K562 (cell line): ENCODE results near the gene NOP10. TPM values are rescaled to one million over a fixed set of nuclear protein-coding genes. Genes with fewer than 3 reads are reported as not detected.

ENCODE experiments used
- ARHGAP35 ChIP-seq: fragments of 450-650 bp; IDR thresholded peaks from 2 replicates; pipeline ENCODE4 v1.6.1; 2018; ENCODE audit not compliant: partially characterized antibody
- GATAD2A ChIP-seq: fragments of 450-650 bp; IDR thresholded peaks from 2 replicates; pipeline ENCODE4 v1.6.1; 2017
- KAT7 ChIP-seq: sonication (generic); formaldehyde crosslinking; IDR thresholded peaks from 2 replicates; pipeline ENCODE4 v1.8.0; 2022; ENCODE audit warnings: missing genetic modification reagents, mild to moderate bottlenecking, borderline replicate concordance
- KDM2B ChIP-seq: fragments of 250-450 bp; sonication (Bioruptor Pico); IDR thresholded peaks from 2 replicates; pipeline ENCODE4 v1.8.0; 2021; ENCODE audit warnings: mild to moderate bottlenecking, moderate library complexity
- MEF2D ChIP-seq: conservative IDR thresholded peaks from 2 replicates; pipeline ENCODE4 v1.6.1; 2016; ENCODE audit warnings: low read depth, missing genetic modification characterization, missing compliant biosample characterization
- NEUROD1 ChIP-seq: fragments of 150-350 bp; IDR thresholded peaks from 2 replicates; pipeline ENCODE4 v1.6.1; 2014; ENCODE audit warnings: borderline replicate concordance, low read length, low read depth; ENCODE audit not compliant: partially characterized antibody
- NR2C1 ChIP-seq, 2 experiments: fragments of 450-650 bp; IDR thresholded peaks; 2 replicates each; pipeline ENCODE4 v1.6.1; 2017; ENCODE audit warnings: mild to moderate bottlenecking in 2 of 2, antibody characterized with exemption in 1 of 2, inconsistent platforms in 1 of 2, missing compliant biosample characterization in 1 of 2, missing genetic modification characterization in 1 of 2
- NR2C2 ChIP-seq, 2 experiments: fragments of 200-800 bp in 1 of 2; sonication (Bioruptor generic) in 1 of 2; sonication (generic) in 1 of 2; formaldehyde crosslinking in 1 of 2; IDR thresholded peaks; 2 replicates each; pipeline versions ENCODE4 v1.6.1 to v1.8.0; 2016 to 2022; ENCODE audit warnings: mild to moderate bottlenecking in 1 of 2, missing compliant biosample characterization in 1 of 2, missing genetic modification characterization in 1 of 2, missing genetic modification reagents in 1 of 2
- NUFIP1 ChIP-seq: fragments of 450-650 bp; IDR thresholded peaks from 2 replicates; pipeline ENCODE4 v1.6.1; 2018; ENCODE audit not compliant: partially characterized antibody
- RAD51 ChIP-seq: fragments of 450-650 bp; IDR thresholded peaks from 2 replicates; pipeline ENCODE4 v1.7.1; 2016; ENCODE audit warnings: low read depth, mild to moderate bottlenecking, borderline replicate concordance
- RNF2 ChIP-seq: sonication (generic); IDR thresholded peaks from 2 replicates; pipeline ENCODE4 v1.6.1; 2016
- SNRNP70 ChIP-seq: fragments of 200-400 bp; formaldehyde crosslinking; optimal IDR thresholded peaks from 2 replicates; pipeline ENCODE3; 2017; ENCODE audit warnings: low read depth, low read length
- SRSF7 ChIP-seq: fragments of 200-400 bp; formaldehyde crosslinking; optimal IDR thresholded peaks from 2 replicates; pipeline ENCODE3; 2017; ENCODE audit warnings: mild to moderate bottlenecking, low read depth, low read length
- THRAP3 ChIP-seq: fragments of 450-650 bp; IDR thresholded peaks from 2 replicates; pipeline ENCODE4 v1.6.1; 2016; ENCODE audit warnings: mild to moderate bottlenecking, inconsistent platforms, borderline replicate concordance
- ZNF12 ChIP-seq: sonication (generic); formaldehyde crosslinking; IDR thresholded peaks from 2 replicates; pipeline ENCODE4 v1.4.0; 2020; ENCODE audit warnings: mild to moderate bottlenecking, missing genetic modification reagents
- ZNF282 ChIP-seq: sonication (generic); formaldehyde crosslinking; IDR thresholded peaks from 2 replicates; pipeline ENCODE4 v1.8.1; 2023; ENCODE audit warnings: missing genetic modification reagents
- ZNF551 ChIP-seq: fragments of 250-450 bp; sonication (Bioruptor Pico); IDR thresholded peaks from 2 replicates; pipeline ENCODE4 v1.5.0; 2021; ENCODE audit warnings: mild to moderate bottlenecking, moderate library complexity
- ZNF717 ChIP-seq: fragments of 250-450 bp; sonication (Bioruptor Pico); IDR thresholded peaks from 2 replicates; pipeline ENCODE4 v1.5.0; 2021
- ZNF764 ChIP-seq: fragments of 250-450 bp; sonication (Bioruptor Pico); IDR thresholded peaks from 2 replicates; pipeline ENCODE4 v1.4.0; 2020; ENCODE audit warnings: low read depth, mild to moderate bottlenecking, moderate library complexity
- polyA plus RNA-seq, 8 experiments: library from polyadenylated mRNA; depleted of rRNA in 4 of 8; stranded (reverse) in 5 of 8; unstranded in 3 of 8; fragments of >200 nt; fragmentation: Nextera tagmentation in 2 of 8; fragmentation: Illumina TruSeq in 1 of 8; extraction: Ambion mirVana in 2 of 8; extraction: Trizol in 1 of 8; gene quantifications; 2 replicates each; pipeline versions ENCODE4 v1.2.1 to v1.2.3, GENCODE V29; 2011 to 2014; ENCODE audit warnings: inconsistent platforms in 1 of 8, missing spikeins in 1 of 8
- total RNA-seq, 7 experiments: library from RNA; depleted of rRNA in 6 of 7; stranded (reverse); fragments of >200 nt in 6 of 7; fragmentation: Illumina TruSeq in 2 of 7; extraction: Trizol in 2 of 7; gene quantifications; 2 replicates each; pipeline versions ENCODE4 v1.2.1 to v1.2.3, GENCODE V29; 2011 to 2021; ENCODE audit warnings: low replicate concordance in 1 of 7
- TF ChIP-seq, protein P1 (sequence below): fragments of 450-650 bp; conservative IDR thresholded peaks from 2 replicates; pipeline ENCODE4 v1.6.1; 2016; ENCODE audit warnings: missing genetic modification characterization, low read depth, mild to moderate bottlenecking, missing compliant biosample characterization, moderate library complexity
- TF ChIP-seq, protein P2 (sequence below): sonication (generic); formaldehyde crosslinking; IDR thresholded peaks from 2 replicates; pipeline ENCODE4 v1.8.1; 2023; ENCODE audit warnings: mild to moderate bottlenecking, missing genetic modification reagents, moderate library complexity
- TF ChIP-seq, protein P3 (sequence below): sonication (generic); formaldehyde crosslinking; IDR thresholded peaks from 2 replicates; pipeline ENCODE4 v1.8.0; 2023; ENCODE audit warnings: mild to moderate bottlenecking, missing genetic modification reagents
- TF ChIP-seq, protein P4 (sequence below): fragments of 450-650 bp; formaldehyde crosslinking; IDR thresholded peaks from 2 replicates; pipeline ENCODE4 v1.4.0; 2022; ENCODE audit warnings: mild to moderate bottlenecking, moderate library complexity

The NOP10 gene
- total and polyA plus RNA-seq, 9 of the 15 experiments (the other 6 are each of a cell fraction or from before 2014, with no cell fraction given), result 250 to 1,663 (median 449) TPM

DNA sequence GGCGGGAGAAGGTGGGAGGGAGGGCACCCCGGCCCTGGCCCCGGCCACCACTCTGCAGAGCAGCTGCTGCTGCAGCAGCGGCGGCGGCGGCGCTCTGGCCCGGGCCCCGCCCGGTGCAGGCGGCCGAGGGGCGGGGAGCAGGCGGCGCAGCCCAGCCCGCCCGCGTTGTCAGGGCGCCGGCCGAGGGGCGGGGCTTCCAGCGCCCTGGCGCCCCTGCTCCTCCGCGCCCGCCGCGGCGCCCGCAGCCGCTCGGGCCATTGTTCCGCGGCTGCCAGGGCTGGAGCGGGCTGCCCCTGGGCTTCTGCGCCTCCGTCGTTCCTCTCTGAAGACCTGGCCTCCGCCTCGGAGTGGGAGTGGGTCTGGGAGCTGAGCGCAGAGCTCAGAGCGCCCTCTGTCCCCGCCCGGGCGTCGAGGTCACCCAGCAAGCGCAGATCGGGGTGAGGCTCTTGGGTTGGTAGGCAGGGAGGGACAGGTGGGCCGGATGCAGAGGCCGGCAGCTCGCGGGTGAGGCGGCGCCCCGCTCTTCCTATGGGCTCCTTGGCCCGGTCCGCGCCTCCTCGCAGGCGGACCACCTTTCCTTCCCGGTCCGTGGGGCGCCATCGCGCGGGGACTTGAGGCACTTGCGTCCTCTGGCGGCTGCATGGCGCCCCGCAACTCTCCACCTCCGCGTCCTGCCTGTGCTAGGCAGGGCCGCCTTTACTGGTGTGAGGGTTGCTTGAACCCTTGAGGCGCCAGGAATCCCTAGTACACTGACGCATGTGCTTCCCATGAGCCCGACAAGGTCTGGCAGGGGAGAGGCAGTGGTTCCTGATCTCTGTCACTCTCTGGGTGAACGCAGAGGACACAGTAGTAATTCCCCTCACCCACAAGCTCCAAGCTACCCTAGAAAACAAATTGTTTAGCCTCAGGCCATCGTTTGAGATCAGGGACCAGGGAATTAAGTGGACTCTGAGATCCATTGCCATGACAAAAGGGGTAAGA is 24.5 kb upstream of the NOP10 start, which contains the start of gene LPCAT4 (continued):
- TF ChIP-seq SNRNP70 (no peak), NR2C1 (IDR thresholded peaks at IDR 0.05) (no peak), NR2C1 (tag; IDR thresholded peaks at IDR 0.05) (peak; percentile 23; the same call in 1 of the 2 replicates), ZNF282 (CRISPR knock-in tag) (no peak), RNF2 (no peak), ZNF12 (CRISPR knock-in tag) (no peak), THRAP3 (no peak), NEUROD1 (no peak), KDM2B (CRISPR knock-in tag) (no peak), ZNF764 (CRISPR knock-in tag) (no peak), NR2C2 (CRISPR knock-in tag; IDR thresholded peaks at IDR 0.05) (no peak), NR2C2 (tag; IDR thresholded peaks at IDR 0.05) (peak; percentile 70), RAD51 (no peak), NUFIP1 (peak; percentile 63), ZNF551 (no peak), SRSF7 (no peak), KAT7 (no peak; the same call in none of the 2 replicates), ZNF717 (no peak), MEF2D (tag) (no peak), ARHGAP35 (no peak), GATAD2A (peak; percentile 49; the same call in 1 of the 2 replicates)
- TF ChIP-seq, protein P1, sequence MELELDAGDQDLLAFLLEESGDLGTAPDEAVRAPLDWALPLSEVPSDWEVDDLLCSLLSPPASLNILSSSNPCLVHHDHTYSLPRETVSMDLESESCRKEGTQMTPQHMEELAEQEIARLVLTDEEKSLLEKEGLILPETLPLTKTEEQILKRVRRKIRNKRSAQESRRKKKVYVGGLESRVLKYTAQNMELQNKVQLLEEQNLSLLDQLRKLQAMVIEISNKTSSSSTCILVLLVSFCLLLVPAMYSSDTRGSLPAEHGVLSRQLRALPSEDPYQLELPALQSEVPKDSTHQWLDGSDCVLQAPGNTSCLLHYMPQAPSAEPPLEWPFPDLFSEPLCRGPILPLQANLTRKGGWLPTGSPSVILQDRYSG (tag), result no peak
- TF ChIP-seq, protein P2, sequence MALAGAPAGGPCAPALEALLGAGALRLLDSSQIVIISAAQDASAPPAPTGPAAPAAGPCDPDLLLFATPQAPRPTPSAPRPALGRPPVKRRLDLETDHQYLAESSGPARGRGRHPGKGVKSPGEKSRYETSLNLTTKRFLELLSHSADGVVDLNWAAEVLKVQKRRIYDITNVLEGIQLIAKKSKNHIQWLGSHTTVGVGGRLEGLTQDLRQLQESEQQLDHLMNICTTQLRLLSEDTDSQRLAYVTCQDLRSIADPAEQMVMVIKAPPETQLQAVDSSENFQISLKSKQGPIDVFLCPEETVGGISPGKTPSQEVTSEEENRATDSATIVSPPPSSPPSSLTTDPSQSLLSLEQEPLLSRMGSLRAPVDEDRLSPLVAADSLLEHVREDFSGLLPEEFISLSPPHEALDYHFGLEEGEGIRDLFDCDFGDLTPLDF, result no peak; the same call in 1 of the 2 replicates
- TF ChIP-seq, protein P3, sequence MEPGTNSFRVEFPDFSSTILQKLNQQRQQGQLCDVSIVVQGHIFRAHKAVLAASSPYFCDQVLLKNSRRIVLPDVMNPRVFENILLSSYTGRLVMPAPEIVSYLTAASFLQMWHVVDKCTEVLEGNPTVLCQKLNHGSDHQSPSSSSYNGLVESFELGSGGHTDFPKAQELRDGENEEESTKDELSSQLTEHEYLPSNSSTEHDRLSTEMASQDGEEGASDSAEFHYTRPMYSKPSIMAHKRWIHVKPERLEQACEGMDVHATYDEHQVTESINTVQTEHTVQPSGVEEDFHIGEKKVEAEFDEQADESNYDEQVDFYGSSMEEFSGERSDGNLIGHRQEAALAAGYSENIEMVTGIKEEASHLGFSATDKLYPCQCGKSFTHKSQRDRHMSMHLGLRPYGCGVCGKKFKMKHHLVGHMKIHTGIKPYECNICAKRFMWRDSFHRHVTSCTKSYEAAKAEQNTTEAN (CRISPR knock-in tag), result no peak
- TF ChIP-seq, protein P4, sequence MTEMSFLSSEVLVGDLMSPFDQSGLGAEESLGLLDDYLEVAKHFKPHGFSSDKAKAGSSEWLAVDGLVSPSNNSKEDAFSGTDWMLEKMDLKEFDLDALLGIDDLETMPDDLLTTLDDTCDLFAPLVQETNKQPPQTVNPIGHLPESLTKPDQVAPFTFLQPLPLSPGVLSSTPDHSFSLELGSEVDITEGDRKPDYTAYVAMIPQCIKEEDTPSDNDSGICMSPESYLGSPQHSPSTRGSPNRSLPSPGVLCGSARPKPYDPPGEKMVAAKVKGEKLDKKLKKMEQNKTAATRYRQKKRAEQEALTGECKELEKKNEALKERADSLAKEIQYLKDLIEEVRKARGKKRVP (CRISPR knock-in tag), result no peak; the same call in 1 of the 2 replicates
